Stimulated activated CD4-positive, alpha-beta T cell treated with anti-CD3 and anti-CD28 coated beads, Interleukin-15, amount 100 ng/mL, for 1 hour (primary cell): ENCODE measurements around the gene ZBTB7C.

Experiments used
- DNase-seq, 2 donors: peaks; one replicate each; pipeline ENCODE4 v3.0.0-alpha.2; 2020; ENCODE audit warnings: low read depth in 1 of 2, low spot score in 1 of 2

The ZBTB7C gene

GRCh38 chr18:48072428-48073204, 336.6 kb downstream of the ZBTB7C start:
- DNase-seq, result no peak

DNA sequence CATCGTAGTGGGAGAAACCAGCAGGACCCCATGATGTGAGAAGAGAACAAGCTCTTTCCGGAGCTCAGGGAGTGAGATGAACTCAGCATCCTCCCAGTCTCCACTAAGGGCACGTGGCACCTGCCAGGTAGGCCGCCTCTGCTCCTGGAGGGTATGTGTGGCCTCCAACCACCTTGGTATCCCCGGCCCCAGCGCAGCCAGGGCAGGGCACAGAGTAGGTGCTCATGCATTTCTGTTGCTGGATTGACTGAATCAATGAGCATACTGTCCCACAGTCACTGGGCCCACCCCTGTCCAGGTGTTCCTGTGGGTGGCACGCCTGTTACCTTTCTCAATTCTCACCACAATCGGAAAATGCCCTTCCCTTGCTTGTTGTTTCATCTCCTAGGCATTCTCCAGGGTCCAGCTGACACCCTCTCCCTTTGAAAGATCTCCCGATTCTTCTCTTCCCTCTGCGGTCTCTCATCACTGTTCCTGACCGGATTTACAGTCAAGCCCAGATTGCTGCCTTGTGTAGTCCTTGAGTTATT, 340.2 kb downstream of the ZBTB7C start:
- no peak for DNase-seq

GRCh38 chr18:48066225-48066652, 342.9 kb downstream of the ZBTB7C start:
- no peak for DNase-seq

DNA sequence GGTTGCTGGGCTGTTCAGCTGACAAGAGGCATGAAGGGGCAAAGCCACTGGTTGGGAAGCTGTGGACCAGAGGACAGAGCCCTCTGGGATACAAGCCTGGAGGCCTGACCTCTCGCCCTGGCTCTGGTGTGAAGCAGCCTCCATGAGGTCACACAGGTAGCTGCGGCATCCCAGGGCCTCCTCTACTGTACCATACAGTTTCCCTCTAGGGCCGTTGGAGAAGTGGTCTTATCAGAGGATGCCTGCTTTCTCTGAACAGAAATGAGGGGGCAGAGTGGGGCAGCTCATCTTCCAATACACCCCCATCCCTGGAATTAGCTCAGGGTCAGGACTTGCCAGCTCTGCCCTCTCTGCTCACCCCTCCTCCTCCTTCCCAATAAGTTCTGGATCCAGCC, 343.6 kb downstream of the ZBTB7C start:
- DNase-seq, result no peak

- DNase-seq, result no peak
Measured at GRCh38 chr18:48064978-48065600, 344.1 kb downstream of the ZBTB7C start.

DNA sequence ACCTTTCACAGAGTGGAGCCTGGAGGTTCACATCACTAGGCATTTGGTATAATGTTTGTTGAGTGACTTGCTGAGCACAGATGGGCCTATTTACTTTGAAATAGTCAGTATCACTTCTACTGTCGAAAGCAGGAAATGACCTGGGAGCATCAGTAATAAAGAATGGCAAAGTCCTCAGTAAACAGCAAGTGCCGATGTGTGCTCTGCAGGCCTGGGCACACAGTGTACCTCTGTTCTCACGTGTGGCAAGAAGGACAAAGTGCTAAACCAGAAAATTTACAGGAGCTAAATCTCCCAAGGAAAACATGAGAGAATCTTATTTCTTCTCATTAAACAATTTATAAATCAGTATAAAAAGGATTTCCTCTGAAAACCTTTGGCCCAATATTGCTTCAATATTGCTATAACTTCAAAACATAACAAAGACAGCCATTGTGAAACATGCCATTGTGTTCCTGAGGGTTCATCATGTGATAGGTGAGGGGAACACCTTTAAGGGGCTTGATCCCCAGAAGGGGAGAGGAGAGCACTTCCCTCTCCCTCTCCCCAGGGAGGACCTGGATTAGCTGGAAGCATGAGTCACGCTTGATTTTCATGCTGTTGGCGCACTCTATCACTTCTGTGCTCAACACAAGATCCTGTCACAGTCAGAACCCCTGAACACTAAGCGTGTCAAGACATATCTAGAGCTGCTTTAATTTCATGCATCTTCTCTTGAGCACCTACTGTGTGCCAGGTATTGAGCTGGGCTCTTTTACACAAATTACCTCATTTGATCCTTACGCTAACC, 347.2 kb downstream of the ZBTB7C start:
- DNase-seq, result no peak

DNA sequence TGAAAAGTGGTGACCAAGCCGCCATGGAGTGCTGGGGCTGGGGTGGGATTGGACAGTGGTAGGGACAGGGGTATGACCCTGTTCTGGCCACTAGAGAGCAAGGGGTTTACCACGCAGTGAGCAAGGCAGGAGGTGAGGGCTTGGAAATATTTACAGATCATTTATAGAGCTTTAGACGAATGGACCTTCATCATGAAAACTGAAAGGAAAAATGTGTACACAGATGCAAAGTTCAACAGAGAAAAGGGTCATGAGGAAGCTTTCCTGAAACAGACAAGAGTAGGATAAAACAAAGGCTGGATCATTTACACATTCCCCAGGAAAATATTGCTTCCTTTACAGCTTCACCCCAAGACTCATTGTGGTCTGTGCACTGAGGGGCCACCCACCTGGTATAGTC, 348.2 kb downstream of the ZBTB7C start:
- no peak for DNase-seq

GRCh38 chr18:48060346-48060745, 348.8 kb downstream of the ZBTB7C start:
- DNase-seq, result no peak

- no peak for DNase-seq
Measured at GRCh38 chr18:48059455-48060010, 349.6 kb downstream of the ZBTB7C start.

DNA sequence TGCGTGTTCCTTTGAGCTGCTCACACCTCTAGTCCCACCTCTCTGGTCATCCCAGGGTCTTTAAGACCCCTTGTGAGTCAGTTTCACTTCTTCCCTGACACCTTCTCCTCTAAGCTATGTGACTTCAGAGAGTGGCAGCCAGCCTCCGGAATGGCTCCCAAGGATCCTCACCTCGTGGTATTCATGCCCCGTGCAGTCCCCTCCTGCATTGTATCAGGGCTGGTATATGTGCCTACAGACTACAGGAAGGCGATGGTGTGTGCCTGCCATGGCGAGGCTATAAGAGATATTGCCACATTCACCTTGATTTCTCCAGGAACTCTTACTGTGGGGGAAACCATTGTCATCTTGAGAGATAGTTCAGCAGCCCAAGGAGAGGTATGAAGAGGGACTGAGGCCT, 350.7 kb downstream of the ZBTB7C start:
- DNase-seq, result no peak

DNA sequence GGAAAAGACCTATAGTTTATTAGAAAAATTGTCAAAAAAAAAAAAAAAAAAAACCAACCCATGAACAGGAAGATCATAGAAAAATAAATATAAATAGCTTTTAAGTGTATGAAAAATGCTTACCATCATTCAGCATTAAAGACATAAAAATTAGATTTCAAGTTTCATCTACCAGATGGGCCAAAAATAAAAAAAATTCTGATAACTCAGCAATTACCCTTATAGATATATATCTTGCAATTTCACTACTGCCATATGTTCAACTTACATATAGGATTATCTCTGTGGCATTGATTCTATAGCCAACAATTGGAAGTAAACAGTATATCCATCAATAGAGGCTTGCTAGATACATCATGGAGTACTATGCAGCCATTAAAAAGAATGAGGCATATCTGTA, 352.2 kb downstream of the ZBTB7C start:
- DNase-seq, result no peak

DNA sequence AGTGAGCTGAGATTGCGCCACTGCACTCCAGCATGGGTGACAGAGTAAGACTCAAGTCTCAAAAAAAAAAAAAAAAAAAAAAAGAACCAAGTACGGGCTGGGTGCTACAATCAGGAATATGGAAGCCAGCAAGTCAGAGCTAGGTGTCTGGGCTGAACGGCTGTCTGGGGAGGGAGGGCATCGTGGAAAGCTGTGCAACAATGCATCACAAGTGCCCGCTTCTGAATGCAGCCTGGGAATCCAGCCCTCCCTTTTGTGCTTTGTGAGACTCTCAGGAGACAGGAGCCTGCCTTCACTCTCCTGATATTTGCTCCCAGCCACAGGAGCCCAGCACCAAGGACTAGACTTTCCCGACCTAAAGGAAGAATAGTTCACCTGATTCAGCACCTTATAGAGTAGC, 353.8 kb downstream of the ZBTB7C start:
- no peak for DNase-seq

- no peak for DNase-seq
Measured at GRCh38 chr18:48053881-48054816, 355.0 kb downstream of the ZBTB7C start.

DNA sequence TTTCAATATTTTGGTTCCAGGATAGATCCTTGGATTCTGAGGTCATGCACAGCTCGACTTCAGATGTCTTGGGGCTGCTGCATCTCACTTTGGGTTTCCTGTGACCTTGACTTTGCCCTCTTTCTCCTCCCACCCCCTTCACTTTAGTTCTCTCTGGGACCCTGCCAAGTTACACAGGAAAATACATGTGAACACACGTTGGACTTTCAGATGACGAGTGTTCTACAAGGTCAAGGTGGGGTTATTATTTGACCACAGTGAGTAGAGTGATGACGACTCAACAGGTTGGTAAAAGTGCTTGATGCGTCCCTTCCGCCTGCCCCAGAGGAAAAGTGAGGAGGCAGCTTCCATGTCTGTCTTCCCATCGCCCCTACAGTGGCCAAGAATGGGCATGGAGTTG, 356.3 kb downstream of the ZBTB7C start:
- DNase-seq, result no peak

GRCh38 chr18:48051945-48052840, 357.0 kb downstream of the ZBTB7C start:
- no peak for DNase-seq

DNA sequence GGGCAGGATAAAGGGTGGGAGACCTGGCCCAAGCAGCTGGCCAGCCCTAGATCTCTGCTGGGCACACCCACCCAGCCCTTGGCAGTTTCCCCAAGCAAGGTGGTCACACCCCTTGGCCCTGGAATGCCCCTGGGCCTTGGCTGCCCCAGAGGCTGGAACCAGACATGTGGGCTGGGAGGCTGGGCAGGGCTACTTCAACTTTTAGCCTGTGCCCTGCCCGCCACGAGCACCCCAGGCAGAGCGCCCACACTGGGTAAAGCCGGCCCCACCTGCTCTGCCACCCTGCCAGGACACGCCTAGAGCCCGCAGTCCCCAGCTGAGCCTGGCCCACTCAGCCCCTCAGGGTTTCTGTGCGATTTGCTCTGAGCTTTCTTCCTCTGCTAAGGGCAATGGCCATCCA, 359.0 kb downstream of the ZBTB7C start:
- no peak for DNase-seq

GRCh38 chr18:48049757-48050156, 359.4 kb downstream of the ZBTB7C start:
- DNase-seq, result no peak

DNA sequence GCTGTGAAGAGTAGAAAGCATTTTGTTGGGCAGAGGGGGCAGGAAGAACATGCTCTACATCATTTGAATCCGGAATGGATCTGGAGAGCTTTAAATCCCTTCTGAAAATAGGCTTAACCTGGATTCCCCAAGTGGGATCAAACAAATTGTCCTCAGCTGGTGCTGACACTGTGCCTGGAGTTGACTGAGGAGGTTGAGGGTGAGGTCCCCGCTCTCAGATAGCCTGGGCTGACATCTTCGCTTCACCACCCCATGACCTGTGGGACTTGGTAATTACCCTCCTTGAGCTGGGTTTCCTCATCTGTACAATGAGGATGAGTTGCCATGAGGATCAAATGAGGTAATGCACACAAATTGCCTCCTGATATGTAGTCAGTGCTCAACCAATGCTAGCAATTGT, 360.9 kb downstream of the ZBTB7C start:
- DNase-seq, result no peak

- DNase-seq, result no peak
Measured at GRCh38 chr18:48046843-48047242, 362.3 kb downstream of the ZBTB7C start.
